NT2/D1 (cell line): ENCODE data around the gene FSIP1.
"Not testable (repeated sequence)": the region's sequence is repeated elsewhere in the genome, so short reads cannot be mapped to it uniquely, and the experiment has no call there.

ENCODE experiments used
- DNase-seq: peaks from one replicate; pipeline ENCODE4 v3.0.0-alpha.2; 2011; ENCODE audit warnings: low read depth, low spot score
- H3K27me3 ChIP-seq: 2 replicates; pipeline ENCODE4 v1.6.0; 2011; ENCODE audit warnings: mild to moderate bottlenecking; ENCODE audit not compliant: insufficient read length, insufficient read depth
- H3K36me3 ChIP-seq: 2 replicates; pipeline ENCODE4 v1.6.1; 2011; ENCODE audit warnings: mild to moderate bottlenecking, low read length, mixed read lengths; ENCODE audit not compliant: insufficient read depth, insufficient read length
- H3K4me1 ChIP-seq: 2 replicates; pipeline ENCODE4 v1.5.1; 2011; ENCODE audit not compliant: insufficient read depth, insufficient read length
- H3K4me3 ChIP-seq: 2 replicates; pipeline ENCODE4 v1.5.1; 2011; ENCODE audit warnings: low read depth; ENCODE audit not compliant: insufficient read length
- H3K9ac ChIP-seq: 2 replicates; pipeline ENCODE4 v1.6.0; 2011; ENCODE audit warnings: low read depth; ENCODE audit not compliant: insufficient read length
- H3K9me3 ChIP-seq: 2 replicates; pipeline ENCODE4 v1.5.1; 2011; ENCODE audit warnings: mild to moderate bottlenecking, low read length; ENCODE audit not compliant: insufficient read depth
- SUZ12 ChIP-seq: IDR thresholded peaks from 2 replicates; pipeline ENCODE4 v1.6.1; 2011; ENCODE audit not compliant: insufficient read length, insufficient read depth; ENCODE audit errors: extremely low read depth
- YY1 ChIP-seq: IDR thresholded peaks from 2 replicates; pipeline ENCODE4 v1.6.1; 2011; ENCODE audit not compliant: insufficient read length, insufficient read depth
- ZNF274 ChIP-seq: IDR thresholded peaks from 2 replicates; pipeline ENCODE4 v1.6.1; 2011; ENCODE audit warnings: mild to moderate bottlenecking, low read depth, low read length

Gene FSIP1

GRCh38 chr15:39817892-39818291 is 35.3 kb upstream of the FSIP1 start:
- Histone ChIP-seq H3K36me3 (no peaks in the 10 kb centered on the region), H3K9ac (no peak overlapping the region), H3K9me3 (no peaks in the 10 kb centered on the region), H3K4me3 (no peak overlapping the region), H3K27me3 (no peaks in the 10 kb centered on the region), H3K4me1 (no peaks in the 10 kb centered on the region)
- DNase-seq = no peak
- TF ChIP-seq SUZ12 (no peak), ZNF274 (no peak), YY1 (no peak)

- Histone ChIP-seq H3K36me3 (no peaks in the 10 kb centered on the region), H3K9me3 (no peaks in the 10 kb centered on the region), H3K27me3 (no peaks in the 10 kb centered on the region), H3K4me1 (no peaks in the 10 kb centered on the region), H3K4me3 (no peak overlapping the region), H3K9ac (no peak overlapping the region)
- TF ChIP-seq YY1 (no peak), ZNF274 (no peak), SUZ12 (no peak)
- DNase-seq = no peak
Measured at GRCh38 chr15:39814489-39814888, 31.8 kb upstream of the FSIP1 start.

GRCh38 chr15:39812651-39813050 is 30.0 kb upstream of the FSIP1 start:
- not testable (repeated sequence) for H3K36me3 ChIP-seq, DNase-seq, H3K4me1 ChIP-seq, H3K9me3 ChIP-seq, H3K9ac ChIP-seq, H3K4me3 ChIP-seq, H3K27me3 ChIP-seq

GRCh38 chr15:39808909-39809308 is 26.3 kb upstream of the FSIP1 start:
- DNase-seq = no peak
- no peaks in the 10 kb centered on the region for H3K36me3 ChIP-seq
- TF ChIP-seq YY1 (no peak), SUZ12 (no peak), ZNF274 (no peak)
- H3K4me1 ChIP-seq = no peaks in the 10 kb centered on the region
- no peaks in the 10 kb centered on the region for H3K27me3 ChIP-seq
- no peak overlapping the region for H3K4me3 ChIP-seq
- no peaks in the 10 kb centered on the region for H3K9me3 ChIP-seq
- no peak overlapping the region for H3K9ac ChIP-seq

- Histone ChIP-seq H3K27me3 (no peaks in the 10 kb centered on the region), H3K36me3 (no peaks in the 10 kb centered on the region), H3K9ac (no peak overlapping the region), H3K4me3 (no peak overlapping the region), H3K9me3 (no peaks in the 10 kb centered on the region), H3K4me1 (no peaks in the 10 kb centered on the region)
- no peak for DNase-seq
- TF ChIP-seq YY1 = no peak
- no peak for TF ChIP-seq SUZ12
- no peak for TF ChIP-seq ZNF274
Measured at GRCh38 chr15:39807791-39808190, 25.1 kb upstream of the FSIP1 start.

GRCh38 chr15:39804026-39804425 is 21.4 kb upstream of the FSIP1 start:
- Histone ChIP-seq H3K9ac (no peak overlapping the region), H3K4me3 (no peak overlapping the region), H3K9me3 (no peaks in the 10 kb centered on the region), H3K27me3 (no peaks in the 10 kb centered on the region), H3K4me1 (no peaks in the 10 kb centered on the region), H3K36me3 (no peaks in the 10 kb centered on the region)
- TF ChIP-seq ZNF274 = no peak
- no peak for TF ChIP-seq SUZ12
- TF ChIP-seq YY1 = no peak
- DNase-seq = no peak

- H3K9me3 ChIP-seq = no peaks in the 10 kb centered on the region
- no peak for DNase-seq
- no peaks in the 10 kb centered on the region for H3K27me3 ChIP-seq
- H3K4me3 ChIP-seq = no peak overlapping the region
- TF ChIP-seq ZNF274 (no peak), SUZ12 (no peak), YY1 (no peak)
- no peak overlapping the region for H3K9ac ChIP-seq
- no peaks in the 10 kb centered on the region for H3K36me3 ChIP-seq
- H3K4me1 ChIP-seq = no peaks in the 10 kb centered on the region
Measured at GRCh38 chr15:39803016-39803415, 20.4 kb upstream of the FSIP1 start.
